GM20000 (cell line): Measurements from ENCODE around the gene FZR1.

Experiments used
- DNase-seq: peaks from one replicate; pipeline ENCODE4 v3.0.0; 2012; ENCODE audit warnings: low spot score
- TF ChIP-seq, protein P1 (sequence below): IDR thresholded peaks from 2 replicates; pipeline ENCODE4 v1.5.1; 2012; ENCODE audit warnings: mild to moderate bottlenecking, control low read depth; ENCODE audit errors: extremely low read depth, missing control alignments

The FZR1 gene

DNA sequence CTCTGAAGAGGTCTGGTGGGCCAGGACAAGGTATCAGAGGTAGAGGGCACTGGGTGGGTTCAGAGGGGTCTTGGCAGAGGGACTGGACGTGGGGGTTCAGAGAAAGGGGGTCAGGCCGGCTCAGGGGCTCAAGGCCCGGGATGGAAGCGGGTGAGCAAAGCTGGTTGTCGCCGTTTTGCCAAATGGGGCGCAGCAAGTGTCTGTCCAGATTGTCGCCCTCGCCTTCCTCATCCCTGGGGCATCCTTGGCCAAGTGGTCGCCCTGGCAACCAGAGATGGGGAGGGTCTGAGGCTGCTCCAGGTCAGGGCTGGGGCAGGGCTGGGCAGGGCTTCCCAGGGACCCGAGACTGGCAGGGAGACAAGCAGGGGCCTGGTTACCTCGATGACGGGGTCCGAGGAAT, 12.5 kb upstream of the FZR1 start:
- TF ChIP-seq, protein P1, sequence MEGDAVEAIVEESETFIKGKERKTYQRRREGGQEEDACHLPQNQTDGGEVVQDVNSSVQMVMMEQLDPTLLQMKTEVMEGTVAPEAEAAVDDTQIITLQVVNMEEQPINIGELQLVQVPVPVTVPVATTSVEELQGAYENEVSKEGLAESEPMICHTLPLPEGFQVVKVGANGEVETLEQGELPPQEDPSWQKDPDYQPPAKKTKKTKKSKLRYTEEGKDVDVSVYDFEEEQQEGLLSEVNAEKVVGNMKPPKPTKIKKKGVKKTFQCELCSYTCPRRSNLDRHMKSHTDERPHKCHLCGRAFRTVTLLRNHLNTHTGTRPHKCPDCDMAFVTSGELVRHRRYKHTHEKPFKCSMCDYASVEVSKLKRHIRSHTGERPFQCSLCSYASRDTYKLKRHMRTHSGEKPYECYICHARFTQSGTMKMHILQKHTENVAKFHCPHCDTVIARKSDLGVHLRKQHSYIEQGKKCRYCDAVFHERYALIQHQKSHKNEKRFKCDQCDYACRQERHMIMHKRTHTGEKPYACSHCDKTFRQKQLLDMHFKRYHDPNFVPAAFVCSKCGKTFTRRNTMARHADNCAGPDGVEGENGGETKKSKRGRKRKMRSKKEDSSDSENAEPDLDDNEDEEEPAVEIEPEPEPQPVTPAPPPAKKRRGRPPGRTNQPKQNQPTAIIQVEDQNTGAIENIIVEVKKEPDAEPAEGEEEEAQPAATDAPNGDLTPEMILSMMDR, result no peak
- no peak for DNase-seq

DNA sequence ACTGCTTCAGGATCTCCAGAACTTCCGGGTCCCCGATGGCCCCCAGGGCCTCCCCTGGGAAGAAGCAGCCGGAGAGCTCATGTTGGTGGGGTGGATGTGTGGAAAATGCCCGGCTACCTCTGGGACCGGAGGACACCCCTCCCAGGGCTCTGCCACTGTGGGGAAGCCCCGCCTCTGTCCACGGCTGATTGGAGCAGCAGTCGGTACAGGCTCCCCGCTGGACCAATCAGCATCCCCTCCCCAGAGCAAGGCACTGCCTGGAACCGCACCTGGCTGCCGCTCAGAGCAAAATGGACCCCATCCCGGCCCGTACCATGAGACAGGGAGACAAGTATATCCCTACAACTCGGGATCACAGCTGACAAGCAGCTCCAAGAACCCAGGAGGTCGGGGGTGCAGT, 12.1 kb upstream of the FZR1 start:
- DNase-seq, result no peak
- TF ChIP-seq, protein P1, result no peak

DNA sequence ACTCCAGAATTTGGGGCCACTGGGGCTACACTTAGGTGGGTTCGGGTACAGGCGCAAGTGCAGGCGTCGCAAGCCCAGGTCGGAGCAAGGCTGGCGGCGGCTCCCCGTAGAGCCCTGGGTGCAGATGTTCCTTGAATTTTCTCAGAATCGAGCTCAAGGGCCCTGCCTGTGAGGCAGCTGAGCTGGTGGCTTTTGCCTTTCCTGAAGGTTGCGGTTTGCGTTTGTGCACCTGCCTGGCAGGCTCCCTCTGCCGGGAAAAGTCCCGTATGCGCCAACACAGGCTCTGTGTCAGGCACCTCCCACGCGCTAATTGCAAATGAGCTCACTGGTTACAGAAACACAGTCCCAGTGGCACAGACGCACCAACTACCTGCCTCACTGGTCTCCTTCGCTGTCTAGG, 11.6 kb upstream of the FZR1 start:
- TF ChIP-seq, protein P1, result no peak
- no peak for DNase-seq

DNA sequence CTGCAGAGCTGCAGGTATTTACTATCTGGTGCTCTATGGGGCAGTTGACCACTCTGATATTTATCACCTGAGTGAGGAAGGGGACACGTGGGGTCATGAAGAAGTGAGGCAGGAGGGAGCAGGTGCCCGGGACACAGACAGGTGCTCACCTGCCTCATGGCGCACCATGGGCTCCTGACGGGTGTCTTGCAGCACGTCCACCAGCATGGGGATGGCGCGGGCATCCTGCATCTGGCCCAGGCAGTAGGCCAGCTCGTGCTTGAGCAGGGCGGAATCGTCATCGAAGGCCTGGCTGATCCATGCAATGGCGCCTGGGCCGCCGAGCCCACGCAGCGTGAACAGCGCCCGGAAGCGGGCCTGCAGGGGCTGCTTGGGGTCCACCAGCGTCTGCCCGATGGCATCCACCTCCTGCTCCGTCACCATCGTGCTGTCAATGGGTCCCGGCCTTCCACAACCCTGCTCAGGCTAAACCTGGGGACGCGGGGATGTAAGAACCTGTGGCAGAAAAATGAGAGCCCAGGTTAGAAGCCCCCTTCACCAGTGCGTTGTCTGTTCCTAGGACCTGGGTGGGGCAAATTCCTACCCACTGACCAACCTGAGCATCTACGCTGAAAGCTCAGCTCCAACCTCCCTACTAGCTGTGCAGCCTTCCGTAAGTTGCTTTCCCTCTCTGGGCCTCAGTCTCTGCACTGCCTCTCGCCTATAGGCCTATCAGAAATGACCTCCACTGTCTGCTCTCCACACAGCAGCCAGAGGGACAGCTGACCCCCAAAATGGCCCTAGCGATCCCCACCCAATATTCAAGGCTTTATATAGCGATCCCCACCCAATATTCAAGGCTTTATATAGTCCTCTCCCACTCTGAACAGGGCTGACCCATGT, 9.5 kb upstream of the FZR1 start:
- no peak for DNase-seq
- TF ChIP-seq, protein P1, result no peak

DNA sequence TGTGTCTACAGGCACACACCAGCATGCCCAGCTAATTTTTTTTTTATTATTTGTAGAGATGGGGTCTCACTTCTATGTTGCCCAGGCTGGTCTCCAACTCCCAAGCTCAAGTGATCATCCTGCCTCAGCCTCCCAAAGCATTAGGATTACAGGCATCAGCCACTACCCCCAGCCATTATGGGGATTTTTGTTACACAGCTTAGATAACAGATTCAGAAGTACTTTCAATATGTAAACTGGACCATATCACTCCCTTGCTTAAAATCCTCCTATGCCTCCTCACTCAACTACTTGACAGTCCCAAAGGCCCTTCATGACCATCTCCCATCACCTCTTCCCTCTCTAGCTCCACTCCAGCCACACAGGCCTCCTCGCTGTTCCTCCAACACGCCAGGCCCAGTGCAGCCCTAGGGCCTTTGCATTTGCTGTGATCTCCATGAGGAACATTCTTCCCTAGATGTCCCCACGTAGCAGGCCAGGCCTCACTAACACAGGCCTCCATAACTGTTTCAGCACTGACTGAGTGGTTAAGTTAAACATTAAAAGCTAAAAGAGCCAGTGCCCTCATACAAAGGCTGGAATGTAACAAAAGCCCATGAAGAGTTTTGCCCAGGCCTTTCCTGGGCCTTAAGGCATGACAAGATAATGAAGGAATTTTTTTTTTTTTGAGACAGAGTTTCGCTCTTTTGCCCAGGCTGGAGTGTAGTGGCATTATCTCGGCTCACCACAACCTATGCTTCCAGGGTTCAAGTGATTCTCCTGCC, 8.2 kb upstream of the FZR1 start:
- DNase-seq, result no peak
- TF ChIP-seq, protein P1, result no peak

DNA sequence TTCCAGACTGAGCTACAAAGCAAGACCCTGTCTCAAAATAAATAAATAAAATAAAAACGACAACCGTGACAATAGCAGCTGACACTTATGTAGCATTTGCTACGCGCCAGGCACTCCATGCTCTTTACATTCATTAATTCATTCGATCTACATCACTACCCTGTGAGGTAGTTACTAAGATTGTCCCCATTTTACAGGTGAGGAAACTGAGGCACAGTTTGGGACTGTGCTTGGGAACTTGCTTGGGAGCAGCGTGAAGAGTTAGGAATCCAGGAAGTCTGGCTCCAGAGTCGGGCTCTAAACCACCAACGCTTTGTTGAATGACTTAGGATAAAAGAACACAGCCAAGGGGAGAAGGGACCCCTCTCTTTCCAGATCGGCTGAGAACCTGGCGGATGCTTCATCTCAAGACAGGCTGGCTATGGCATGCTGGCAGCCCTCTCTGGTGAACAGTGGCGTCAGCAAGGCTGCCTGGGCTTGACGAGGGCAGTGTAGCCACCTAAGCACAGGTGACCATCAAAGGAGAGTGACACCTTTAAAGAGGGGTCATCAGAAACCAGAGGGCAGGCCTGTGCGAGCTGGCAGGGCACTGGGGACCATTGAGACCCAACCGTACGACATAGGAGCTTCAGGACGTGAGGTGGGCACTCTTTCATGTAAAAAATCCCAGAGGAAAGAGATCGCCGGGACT, 6.2 kb upstream of the FZR1 start:
- TF ChIP-seq, protein P1, result no peak
- no peak for DNase-seq
